Esophagus muscularis mucosa (tissue), 4 donors: ENCODE data around the gene STYX.

Source experiments
- EP300 ChIP-seq: sonication (generic); formaldehyde crosslinking; IDR thresholded peaks from one replicate; pipeline ENCODE4 v1.6.1; 2017; ENCODE audit warnings: antibody characterized with exemption
- POLR2A ChIP-seq: fragments of 450-650 bp; IDR thresholded peaks from one replicate; pipeline ENCODE4 v1.6.1; 2017; ENCODE audit warnings: antibody characterized with exemption, moderate library complexity, mild to moderate bottlenecking, low read depth
- TF ChIP-seq, protein P1 (sequence below), 3 experiments: fragments of 200-600 bp in 2 of 3; fragments of 450-650 bp in 1 of 3; sonication (generic) in 2 of 3; IDR thresholded peaks; one replicate each; pipeline ENCODE4 v1.5.1; 2017 to 2019; ENCODE audit warnings: antibody characterized with exemption in 3 of 3, mild to moderate bottlenecking in 2 of 3, moderate library complexity in 1 of 3

DNA sequence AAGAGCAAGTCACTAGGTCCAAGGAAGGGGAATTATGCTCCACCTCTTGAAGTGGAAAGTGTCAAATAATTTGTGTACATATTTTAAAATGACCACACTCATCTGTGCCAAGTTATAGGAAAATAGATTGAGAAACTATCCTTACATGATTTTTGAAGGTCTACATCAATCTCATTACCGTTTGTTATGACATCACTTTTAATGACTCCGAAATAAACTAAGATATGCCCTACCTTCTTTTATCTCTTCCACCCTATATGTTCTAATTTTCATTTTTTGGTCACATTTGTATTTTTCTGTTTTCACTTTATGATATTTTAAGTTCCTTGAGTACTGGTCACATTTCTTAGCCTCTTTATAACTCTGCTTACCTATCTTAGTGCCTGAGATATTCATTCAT, 26.3 kb upstream of the STYX start:
- TF ChIP-seq EP300 (no peak), POLR2A (no peak)
- TF ChIP-seq, protein P1, sequence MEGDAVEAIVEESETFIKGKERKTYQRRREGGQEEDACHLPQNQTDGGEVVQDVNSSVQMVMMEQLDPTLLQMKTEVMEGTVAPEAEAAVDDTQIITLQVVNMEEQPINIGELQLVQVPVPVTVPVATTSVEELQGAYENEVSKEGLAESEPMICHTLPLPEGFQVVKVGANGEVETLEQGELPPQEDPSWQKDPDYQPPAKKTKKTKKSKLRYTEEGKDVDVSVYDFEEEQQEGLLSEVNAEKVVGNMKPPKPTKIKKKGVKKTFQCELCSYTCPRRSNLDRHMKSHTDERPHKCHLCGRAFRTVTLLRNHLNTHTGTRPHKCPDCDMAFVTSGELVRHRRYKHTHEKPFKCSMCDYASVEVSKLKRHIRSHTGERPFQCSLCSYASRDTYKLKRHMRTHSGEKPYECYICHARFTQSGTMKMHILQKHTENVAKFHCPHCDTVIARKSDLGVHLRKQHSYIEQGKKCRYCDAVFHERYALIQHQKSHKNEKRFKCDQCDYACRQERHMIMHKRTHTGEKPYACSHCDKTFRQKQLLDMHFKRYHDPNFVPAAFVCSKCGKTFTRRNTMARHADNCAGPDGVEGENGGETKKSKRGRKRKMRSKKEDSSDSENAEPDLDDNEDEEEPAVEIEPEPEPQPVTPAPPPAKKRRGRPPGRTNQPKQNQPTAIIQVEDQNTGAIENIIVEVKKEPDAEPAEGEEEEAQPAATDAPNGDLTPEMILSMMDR (IDR thresholded peaks at IDR 0.05): no peak
